ENCODE data around the gene PRKCI. TPM values are rescaled to one million over a fixed set of nuclear protein-coding genes. Genes with fewer than 3 reads are reported as not detected.
"Not testable (repeated sequence)": the region's sequence is repeated elsewhere in the genome, so short reads cannot be mapped to it uniquely, and the experiment has no call there.

PRKCI gene
- total RNA-seq, 2 donors from 2014 or later, result 13.5 to 17.6 TPM

DNA sequence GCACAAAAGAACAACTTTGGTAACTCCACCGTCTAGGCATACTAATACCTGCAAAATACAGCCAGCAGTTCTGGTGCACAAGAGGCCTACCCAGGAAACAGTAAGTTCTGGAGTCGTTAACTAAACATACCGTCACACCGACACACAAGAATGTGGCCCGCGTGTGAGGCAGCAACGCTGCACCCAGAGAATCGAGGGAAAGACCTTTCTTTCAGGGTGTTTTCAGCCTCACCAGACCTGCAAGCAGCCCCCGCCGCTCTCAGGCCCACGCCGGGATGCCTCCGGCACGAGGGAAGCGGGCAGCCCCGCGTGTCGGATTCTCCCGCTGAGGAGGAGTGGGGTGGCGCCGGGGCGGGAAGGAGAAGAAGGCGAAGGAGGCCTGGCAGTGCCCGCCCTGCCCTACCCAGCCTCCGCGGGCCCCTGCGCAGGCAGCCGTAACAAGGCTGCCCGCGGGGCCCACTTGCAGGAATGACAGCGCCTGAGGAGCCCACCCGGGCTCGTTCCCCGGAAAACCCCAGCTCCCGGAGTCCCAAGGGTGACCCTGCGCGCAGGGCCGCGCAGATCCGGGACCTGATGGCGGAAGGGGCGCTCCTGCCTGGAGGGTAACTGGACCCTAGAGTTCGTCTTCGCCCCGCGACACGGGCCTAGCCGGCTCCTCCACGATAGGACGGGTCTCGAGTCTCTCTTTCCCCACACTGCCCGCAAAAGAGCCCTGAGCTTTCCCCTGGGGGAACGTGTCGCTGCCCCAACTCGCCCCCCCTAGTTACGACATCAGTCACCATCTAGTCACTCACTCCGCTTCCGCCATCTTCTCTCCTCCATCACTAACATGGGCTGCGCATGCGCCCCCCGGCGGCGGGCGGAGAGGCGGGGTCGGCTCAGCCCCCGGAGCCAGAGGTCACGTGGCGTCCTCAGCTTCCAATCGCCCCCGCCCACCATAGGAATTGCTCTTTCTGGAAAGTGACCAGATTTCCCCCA is 41.0 kb upstream of the PRKCI start, which contains the start of gene PHC3:
Gene PHC3 (minus strand): TSS at position 826 of the 978 bp plus-strand sequence. CDS start 18 bp downstream, at position 808.
- Histone ChIP-seq H3K27ac (peak within 1 kb of the TSS; percentile 93 to 96 (median 94)), H3K27me3 (no peaks in the 10 kb centered on the region), H3K4me3 (peak within 1 kb of the TSS; percentile 49 to 67), H3K4me1 (peaks cover 18% of the 10 kb centered on the region), H3K36me3 (replicated peaks in 1 of 2; ENCODE audit: insufficient read depth in 1 of 2, low read depth in 2 of 2) (peaks cover 0 to 3% of the 10 kb centered on the region in 2 donors), H3K9me3 (no peaks in the 10 kb centered on the region)
- ATAC-seq (peak; percentile 91), DNase-seq (peak; percentile 91 to 93 (median 92))
- WGBS, 2 donors, result 0% methylated on average over 37 to 69 of the region's 71 CpGs
- TF ChIP-seq CTCF (IDR thresholded peaks at IDR 0.05) (peak in 4 of 7 experiments; percentile 17 to 42 (median 32)), POLR2A (IDR thresholded peaks at IDR 0.05) (peak; percentile 71 to 91 (median 89))
- intact Hi-C loops (cut with DNase I), result no loop called here

- intact Hi-C loops (cut with DNase I), result no loop called here
- Histone ChIP-seq H3K27ac (no peak overlapping the region), H3K4me3 (no peak overlapping the region), H3K27me3 (no peaks in the 10 kb centered on the region), H3K4me1 (no peaks in the 10 kb centered on the region), H3K9me3 (no peaks in the 10 kb centered on the region), H3K36me3 (replicated peaks in 1 of 2; ENCODE audit: insufficient read depth in 1 of 2, low read depth in 2 of 2) (no peaks in the 10 kb centered on the region)
- 65 to 73% methylated on average over 4 of the region's 4 CpGs for WGBS, 2 donors
- TF ChIP-seq POLR2A (IDR thresholded peaks at IDR 0.05) (no peak), CTCF (IDR thresholded peaks at IDR 0.05) (no peak)
- ATAC-seq (no peak), DNase-seq (no peak)
Observed at GRCh38 chr3:170189398-170190256, 32.6 kb upstream of the PRKCI start.

DNA sequence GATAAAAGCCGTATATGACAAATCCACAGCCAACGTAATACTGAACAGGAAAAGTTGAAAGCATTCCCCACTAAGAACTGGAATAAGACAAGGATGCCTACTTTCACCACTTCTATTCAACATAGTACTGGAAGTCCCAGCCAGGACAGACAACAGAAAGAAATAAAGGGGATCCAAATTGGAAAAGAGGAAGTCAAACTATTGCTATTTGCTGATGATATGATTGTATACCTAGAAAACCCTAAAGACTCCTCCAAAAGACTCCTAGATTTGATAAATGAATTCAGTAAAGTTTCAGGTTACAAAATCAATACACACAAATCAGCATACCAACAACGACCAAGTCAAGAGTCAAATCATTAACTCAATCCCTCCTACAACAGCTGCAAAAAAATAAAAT is 26.5 kb upstream of the PRKCI start:
- WGBS, 2 donors, result 34 to 39% methylated on average over 3 of the region's 3 CpGs
- ATAC-seq, result peak; percentile 47
- intact Hi-C loops (cut with DNase I), result not testable (repeated sequence)

GRCh38 chr3:170196833-170197232 is 25.4 kb upstream of the PRKCI start:
- TF ChIP-seq POLR2A (IDR thresholded peaks at IDR 0.05), result no peak
- TF ChIP-seq CTCF (IDR thresholded peaks at IDR 0.05), result no peak
- DNase-seq (no peak), ATAC-seq (no peak)
- 88 to 91% methylated on average over 3 of the region's 3 CpGs for WGBS, 2 donors
- Histone ChIP-seq H3K9me3 (no peaks in the 10 kb centered on the region), H3K27ac (no peak overlapping the region), H3K4me1 (no peaks in the 10 kb centered on the region), H3K4me3 (no peak overlapping the region), H3K36me3 (replicated peaks in 1 of 2; ENCODE audit: insufficient read depth in 1 of 2, low read depth in 2 of 2) (no peaks in the 10 kb centered on the region), H3K27me3 (no peaks in the 10 kb centered on the region)
- intact Hi-C loops (cut with DNase I), result no loop called here

More for the DNA sequence above, 26.5 kb upstream of the PRKCI start:
- not testable (repeated sequence) for H3K4me1 ChIP-seq; H3K27ac ChIP-seq; H3K4me3 ChIP-seq; H3K27me3 ChIP-seq; H3K36me3 ChIP-seq (replicated peaks in 1 of 2; ENCODE audit: insufficient read depth in 1 of 2, low read depth in 2 of 2); H3K9me3 ChIP-seq; DNase-seq

DNA sequence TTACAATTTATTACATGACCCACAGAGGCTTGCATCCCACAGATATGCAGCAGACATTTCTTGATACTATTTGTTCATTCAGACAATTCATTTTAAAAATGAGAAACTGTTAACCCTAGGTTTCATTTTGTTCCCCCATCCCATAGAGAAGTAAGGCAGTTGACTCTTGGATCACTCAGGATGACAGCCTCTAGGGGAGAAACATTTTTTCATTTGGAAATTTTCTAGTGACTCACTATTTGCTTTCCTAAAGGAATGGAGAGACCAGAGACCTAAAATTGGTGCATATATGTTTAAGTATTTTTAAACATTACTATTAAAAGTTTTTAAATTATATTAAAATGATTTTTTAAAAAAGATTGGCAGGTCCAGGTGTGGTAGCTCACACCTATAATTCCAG is 21.2 kb upstream of the PRKCI start:
- Histone ChIP-seq H3K9me3 (no peaks in the 10 kb centered on the region), H3K36me3 (replicated peaks in 1 of 2; ENCODE audit: insufficient read depth in 1 of 2, low read depth in 2 of 2) (no peaks in the 10 kb centered on the region), H3K4me1 (no peaks in the 10 kb centered on the region), H3K4me3 (no peak overlapping the region), H3K27me3 (no peaks in the 10 kb centered on the region), H3K27ac (no peak overlapping the region)
- TF ChIP-seq CTCF (IDR thresholded peaks at IDR 0.05) (no peak), POLR2A (IDR thresholded peaks at IDR 0.05) (no peak)
- intact Hi-C loops (cut with DNase I), result no loop called here
- DNase-seq (no peak), ATAC-seq (no peak)
